Tibial artery (tissue), 4 donors: ENCODE measurements around the gene TPST1.
"Not testable (repeated sequence)": the region's sequence is repeated elsewhere in the genome, so short reads cannot be mapped to it uniquely, and the experiment has no call there.

Source experiments
- DNase-seq, 2 donors: peaks; one replicate each; pipeline ENCODE4 v3.0.0-alpha.2; 2019
- H3K27ac ChIP-seq, 2 donors: fragments of 200-600 bp; sonication (generic) in 1 of 2; 1 replicate in 1 of 2; 2 replicates in 1 of 2; pipeline ENCODE4 v1.5.1; 2018 to 2019; ENCODE audit warnings: mild to moderate bottlenecking in 1 of 2
- H3K27me3 ChIP-seq, 2 donors: fragments of 200-600 bp; sonication (generic) in 1 of 2; one replicate each; pipeline versions ENCODE4 v1.5.1 to v1.6.0; 2016 to 2019
- H3K36me3 ChIP-seq, 3 donors: fragments of 200-600 bp; sonication (generic) in 2 of 3; one replicate each; pipeline ENCODE4 v1.5.1; 2016 to 2019; ENCODE audit warnings: mild to moderate bottlenecking in 2 of 3
- H3K4me1 ChIP-seq, 4 donors: fragments of 200-600 bp; sonication (generic) in 2 of 4; 1 replicate in 3 of 4; 2 replicates in 1 of 4; pipeline ENCODE4 v1.5.1; 2016 to 2019
- H3K4me3 ChIP-seq, 2 donors: fragments of 200-600 bp; sonication (generic) in 1 of 2; 1 replicate in 1 of 2; 2 replicates in 1 of 2; pipeline ENCODE4 v1.5.1; 2018 to 2019; ENCODE audit warnings: mild to moderate bottlenecking in 2 of 2
- H3K9me3 ChIP-seq, 3 donors: fragments of 200-600 bp; sonication (generic) in 1 of 3; one replicate each; pipeline ENCODE4 v1.5.1; 2016 to 2019
- CTCF ChIP-seq, 2 experiments: fragments of 200-600 bp in 1 of 2; fragments of 450-650 bp in 1 of 2; IDR thresholded peaks; one replicate each; pipeline ENCODE4 v1.5.1; 2017 to 2019; ENCODE audit warnings: antibody characterized with exemption in 2 of 2, mild to moderate bottlenecking in 1 of 2, moderate library complexity in 1 of 2
- intact Hi-C: fragments of 100-400 bp; cut with DNase I; formaldehyde crosslinking; loops from one replicate; pipeline ENCODE4 v1.15.0; 2023; ENCODE audit warnings: low total_unique reads

Gene TPST1

GRCh38 chr7:66379542-66380160 lies 174.5 kb downstream of the TPST1 start:
- Histone ChIP-seq H3K36me3 (peaks cover 22 to 54% (median 26%) of the 10 kb centered on the region in 3 donors), H3K9me3 (peaks cover 0 to 8% (median 0%) of the 10 kb centered on the region in 3 donors), H3K4me1 (no peaks in the 10 kb centered on the region), H3K27me3 (no peaks in the 10 kb centered on the region), H3K27ac (no peak overlapping the region), H3K4me3 (no peak overlapping the region)
- TF ChIP-seq CTCF (IDR thresholded peaks at IDR 0.05): no peak
- intact Hi-C loops: no loop called here
- no peak for DNase-seq

- peaks cover 22 to 54% (median 26%) of the 10 kb centered on the region in 3 donors for H3K36me3 ChIP-seq
Measured at GRCh38 chr7:66380272-66380888, 175.2 kb downstream of the TPST1 start.

GRCh38 chr7:66382182-66382923 lies 177.2 kb downstream of the TPST1 start:
- intact Hi-C loops, H3K27me3 ChIP-seq, H3K27ac ChIP-seq, H3K4me3 ChIP-seq, H3K4me1 ChIP-seq, DNase-seq, H3K9me3 ChIP-seq: not testable (repeated sequence)
- peaks cover 22 to 42% (median 26%) of the 10 kb centered on the region in 3 donors for H3K36me3 ChIP-seq

More at GRCh38 chr7:66380272-66380888, 175.2 kb downstream of the TPST1 start:
- DNase-seq: no peak
- Histone ChIP-seq H3K9me3 (peaks cover 0 to 8% (median 0%) of the 10 kb centered on the region in 3 donors), H3K27ac (no peak overlapping the region), H3K4me1 (no peaks in the 10 kb centered on the region), H3K27me3 (no peaks in the 10 kb centered on the region), H3K4me3 (no peak overlapping the region)
- no peak for TF ChIP-seq CTCF (IDR thresholded peaks at IDR 0.05)
- intact Hi-C loops: no loop called here

GRCh38 chr7:66385191-66385905 lies 180.2 kb downstream of the TPST1 start:
- DNase-seq, H3K27me3 ChIP-seq, H3K9me3 ChIP-seq, H3K4me3 ChIP-seq, H3K4me1 ChIP-seq, intact Hi-C loops, H3K27ac ChIP-seq: not testable (repeated sequence)
- H3K36me3 ChIP-seq: peaks cover 5 to 26% (median 8%) of the 10 kb centered on the region in 3 donors

GRCh38 chr7:66395128-66395571 lies 190.0 kb downstream of the TPST1 start:
- H3K9me3 ChIP-seq, DNase-seq, H3K27me3 ChIP-seq, H3K4me1 ChIP-seq, H3K27ac ChIP-seq, intact Hi-C loops, H3K4me3 ChIP-seq: not testable (repeated sequence)
- peaks cover 0 to 38% (median 0%) of the 10 kb centered on the region in 3 donors for H3K36me3 ChIP-seq

GRCh38 chr7:66396052-66396451 lies 190.9 kb downstream of the TPST1 start:
- intact Hi-C loops, H3K27me3 ChIP-seq, H3K9me3 ChIP-seq, H3K27ac ChIP-seq, DNase-seq, H3K4me1 ChIP-seq, H3K4me3 ChIP-seq: not testable (repeated sequence)
- H3K36me3 ChIP-seq: peaks cover 0 to 45% (median 6%) of the 10 kb centered on the region in 3 donors

GRCh38 chr7:66398841-66399240 lies 193.7 kb downstream of the TPST1 start:
- H3K4me1 ChIP-seq, H3K4me3 ChIP-seq, H3K9me3 ChIP-seq, H3K27ac ChIP-seq, intact Hi-C loops, H3K27me3 ChIP-seq, DNase-seq: not testable (repeated sequence)
- H3K36me3 ChIP-seq: peaks cover 22 to 65% (median 24%) of the 10 kb centered on the region in 3 donors
